NCI-H526 treated with DMSO at 0.1 percent for 48 hours (cell line): ENCODE results near the gene KCNAB1.
"Not testable (repeated sequence)": the region's sequence is repeated elsewhere in the genome, so short reads cannot be mapped to it uniquely, and the experiment has no call there.

Experiments
- DNase-seq: peaks from one replicate; lab custom pipeline; 2025; lab: John Stamatoyannopoulos, UW

The KCNAB1 gene

GRCh38 chr3:156222381-156222780 lies 102.0 kb downstream of the KCNAB1 start:
- DNase-seq, result not testable (repeated sequence)

- DNase-seq, result not testable (repeated sequence)
Observed at GRCh38 chr3:156224046-156224445, 103.7 kb downstream of the KCNAB1 start.

- DNase-seq, result no peak
Observed at GRCh38 chr3:156226676-156227420, 106.5 kb downstream of the KCNAB1 start.

- no peak for DNase-seq
Observed at GRCh38 chr3:156227704-156228103, 107.3 kb downstream of the KCNAB1 start.

GRCh38 chr3:156230278-156230900 lies 110.0 kb downstream of the KCNAB1 start:
- DNase-seq, result no peak

- DNase-seq, result not testable (repeated sequence)
Observed at GRCh38 chr3:156231221-156231620, 110.8 kb downstream of the KCNAB1 start.

GRCh38 chr3:156233876-156234275 lies 113.5 kb downstream of the KCNAB1 start:
- no peak for DNase-seq

- DNase-seq, result no peak
Observed at GRCh38 chr3:156236556-156237260, 116.3 kb downstream of the KCNAB1 start.

- DNase-seq, result no peak
Observed at GRCh38 chr3:156240642-156241041, 120.3 kb downstream of the KCNAB1 start.

GRCh38 chr3:156246961-156247725 lies 126.8 kb downstream of the KCNAB1 start:
- no peak for DNase-seq

- no peak for DNase-seq
Observed at GRCh38 chr3:156250550-156250949, 130.2 kb downstream of the KCNAB1 start.

- no peak for DNase-seq
Observed at GRCh38 chr3:156251424-156251823, 131.0 kb downstream of the KCNAB1 start.

- no peak for DNase-seq
Observed at GRCh38 chr3:156252656-156253055, 132.3 kb downstream of the KCNAB1 start.

GRCh38 chr3:156253150-156253549 lies 132.8 kb downstream of the KCNAB1 start:
- no peak for DNase-seq

GRCh38 chr3:156256256-156256655 lies 135.9 kb downstream of the KCNAB1 start:
- no peak for DNase-seq

- DNase-seq, result no peak
Observed at GRCh38 chr3:156256945-156257344, 136.6 kb downstream of the KCNAB1 start.

GRCh38 chr3:156258301-156258700 lies 137.9 kb downstream of the KCNAB1 start:
- DNase-seq, result no peak

- no peak for DNase-seq
Observed at GRCh38 chr3:156259896-156260295, 139.5 kb downstream of the KCNAB1 start.

- DNase-seq, result no peak
Observed at GRCh38 chr3:156260331-156260730, 140.0 kb downstream of the KCNAB1 start.

- no peak for DNase-seq
Observed at GRCh38 chr3:156264771-156265170, 144.4 kb downstream of the KCNAB1 start.

GRCh38 chr3:156271508-156271907 lies 151.1 kb downstream of the KCNAB1 start:
- no peak for DNase-seq

- DNase-seq, result no peak
Observed at GRCh38 chr3:156271995-156272719, 151.8 kb downstream of the KCNAB1 start.
